Activated T-helper 1 cell treated with anti-CD3 and anti-CD28 coated beads, Interleukin-12 subunit alpha, Interleukin-12 subunit beta, Interleukin-2, Interleukin-4 antibody, amounts not matched to agents 30 ng/mL and 10 ng/mL and 1 ng/mL, durations not matched to agents 14 hours and 24 hours and 36 hours (primary cell): ENCODE measurements around the gene MTFR2. TPM values are rescaled to one million over a fixed set of nuclear protein-coding genes. Genes with fewer than 3 reads are reported as not detected.

Source experiments
- DNase-seq: peaks from one replicate; pipeline ENCODE4 v3.0.0; 2021; ENCODE audit warnings: low spot score
- H3K27ac Mint-ChIP-seq: one replicate; pipeline ENCODE4 v1.8.0; 2021; ENCODE audit warnings: mild to moderate bottlenecking, mixed read lengths
- H3K27me3 Mint-ChIP-seq: one replicate; pipeline ENCODE4 v1.8.0; 2022; ENCODE audit warnings: mild to moderate bottlenecking, moderate library complexity, mixed read lengths; ENCODE audit not compliant: insufficient read depth
- H3K36me3 Mint-ChIP-seq: one replicate; pipeline ENCODE4 v1.8.0; 2021; ENCODE audit warnings: low read depth, mixed read lengths
- H3K4me1 Mint-ChIP-seq: one replicate; pipeline ENCODE4 v1.8.0; 2021; ENCODE audit warnings: low read depth, mixed read lengths
- H3K4me3 Mint-ChIP-seq: one replicate; pipeline ENCODE4 v1.8.0; 2021; ENCODE audit warnings: mild to moderate bottlenecking, moderate library complexity, mixed read lengths
- H3K9me3 Mint-ChIP-seq: one replicate; pipeline ENCODE4 v1.8.0; 2021; ENCODE audit warnings: mixed read lengths
- intact Hi-C: fragments of 100-400 bp; cut with micrococcal nuclease; formaldehyde crosslinking; loops from one replicate; pipeline ENCODE4 v1.15.1; 2024
- total RNA-seq: library from RNA; stranded (reverse); gene quantifications from 2 replicates; pipeline ENCODE4 v1.2.3, GENCODE V29; 2022

The MTFR2 gene
- total RNA-seq, 1 donor from 2014 or later = 23.3 TPM

DNA sequence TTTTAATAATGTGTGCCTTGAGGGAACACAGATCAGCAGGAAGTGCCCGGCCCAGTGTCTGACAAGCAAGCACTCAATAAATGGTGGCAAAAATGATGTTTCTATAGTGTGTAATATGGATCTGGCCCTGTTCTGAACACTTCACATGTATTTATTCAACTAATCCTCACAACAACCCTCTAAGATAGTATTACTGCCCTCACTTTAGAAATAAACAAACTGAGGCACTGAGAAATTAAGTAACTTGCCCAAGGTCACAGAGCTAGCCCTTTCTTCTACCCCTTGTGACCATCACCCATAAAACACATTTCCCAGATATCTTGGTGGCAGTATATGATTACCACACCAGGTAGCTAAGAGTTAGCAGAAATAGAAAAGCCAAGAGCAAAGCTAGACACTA lies 12.8 kb upstream of the MTFR2 start:
- no peak overlapping the region for H3K27ac Mint-ChIP-seq
- intact Hi-C loops = loop anchor here (1.0 kb wide), 1 partner anchor 8 kb away; no protein-coding TSS in a partner anchor
- H3K9me3 Mint-ChIP-seq = no peaks in the 10 kb centered on the region
- no peak for DNase-seq
- H3K36me3 Mint-ChIP-seq = peaks cover 69% of the 10 kb centered on the region
- H3K4me1 Mint-ChIP-seq = peaks cover 36% of the 10 kb centered on the region
- H3K27me3 Mint-ChIP-seq = no peaks in the 10 kb centered on the region
- H3K4me3 Mint-ChIP-seq = no peak overlapping the region

DNA sequence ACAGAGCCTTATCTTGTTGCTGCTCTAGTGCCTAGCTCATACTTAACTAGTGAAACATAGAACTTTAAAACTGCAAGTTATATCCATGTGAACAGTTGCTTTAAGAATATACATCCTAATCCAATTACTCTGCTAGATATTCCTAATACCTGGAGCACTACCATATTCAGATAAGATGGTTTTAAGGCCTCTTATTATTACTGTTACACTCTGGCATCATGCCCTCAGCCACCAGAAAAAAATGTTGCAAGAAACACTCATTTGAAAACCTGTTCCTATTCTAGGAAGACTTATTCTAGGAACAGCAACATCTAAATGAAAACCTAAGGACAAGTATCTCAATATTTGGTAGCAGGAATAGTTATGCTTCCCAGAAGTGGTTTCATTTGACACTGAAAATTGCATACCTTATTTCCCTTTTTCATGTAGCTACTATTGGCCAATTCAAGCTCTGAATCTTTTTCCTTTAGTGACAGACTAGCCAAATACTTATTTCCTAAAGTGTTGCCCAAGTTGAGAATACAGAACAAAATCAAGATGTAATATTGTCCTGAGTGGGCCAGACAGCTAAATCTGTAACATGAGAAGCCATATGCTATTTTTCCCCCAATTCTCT lies 4.8 kb upstream of the MTFR2 start:
- Mint-ChIP-seq H3K27ac (no peak overlapping the region), H3K36me3 (peaks cover 25% of the 10 kb centered on the region), H3K4me1 (peaks cover 32% of the 10 kb centered on the region), H3K9me3 (no peaks in the 10 kb centered on the region), H3K4me3 (no peak overlapping the region), H3K27me3 (no peaks in the 10 kb centered on the region)
- intact Hi-C loops = loop anchor here (2.0 to 10.0 kb wide), 2 partner anchors 16 to 1070 kb away; partner anchors contain the start of gene MYB
- no peak for DNase-seq

DNA sequence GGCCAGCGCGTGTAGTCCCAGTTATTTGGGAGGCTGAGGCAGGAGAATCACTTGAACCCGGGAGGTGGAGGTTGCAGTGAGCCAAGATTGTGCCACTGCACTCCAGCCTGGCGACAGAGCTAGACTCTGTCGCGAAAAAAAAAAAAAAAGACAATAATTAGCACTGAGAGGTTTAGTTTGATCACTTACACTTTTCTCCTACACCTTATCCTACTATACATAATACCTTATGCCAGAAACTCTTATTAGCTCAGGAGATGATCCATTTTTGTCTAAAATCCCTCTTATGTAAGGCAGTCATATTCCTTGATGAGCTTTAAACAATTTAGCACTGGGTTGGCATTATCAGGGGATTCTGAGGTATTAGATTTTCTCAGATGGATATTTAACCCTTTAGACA lies 3.6 kb upstream of the MTFR2 start:
- Mint-ChIP-seq H3K9me3 (no peaks in the 10 kb centered on the region), H3K27ac (no peak overlapping the region), H3K4me1 (peaks cover 42% of the 10 kb centered on the region), H3K27me3 (no peaks in the 10 kb centered on the region), H3K4me3 (no peak overlapping the region), H3K36me3 (peaks cover 18% of the 10 kb centered on the region)
- no peak for DNase-seq
- intact Hi-C loops = loop anchor here (2.0 to 10.0 kb wide), 2 partner anchors 17 to 1069 kb away; partner anchors contain the start of gene MYB

DNA sequence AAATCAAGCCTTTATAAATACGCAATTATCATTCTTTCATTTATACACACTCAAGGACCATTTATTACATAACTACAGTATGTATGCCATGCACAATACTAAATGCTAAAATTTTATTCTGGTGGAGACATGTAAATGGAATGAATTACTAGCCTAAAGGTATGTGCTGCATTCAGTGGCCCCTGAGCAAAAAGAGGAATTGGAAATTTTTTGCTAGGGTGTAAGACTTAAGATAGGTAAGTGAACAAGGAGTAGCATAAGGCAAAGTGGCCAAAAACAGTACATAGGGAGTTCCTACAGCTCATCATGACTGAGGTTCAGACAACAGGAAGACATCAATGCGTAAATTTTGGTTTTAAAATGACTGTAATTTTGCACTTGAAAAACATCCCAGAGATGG lies 2.3 kb upstream of the MTFR2 start:
- H3K4me1 Mint-ChIP-seq = peaks cover 53% of the 10 kb centered on the region
- no peak overlapping the region for H3K4me3 Mint-ChIP-seq
- H3K27me3 Mint-ChIP-seq = no peaks in the 10 kb centered on the region
- H3K36me3 Mint-ChIP-seq = peaks cover 24% of the 10 kb centered on the region
- no peak for DNase-seq
- H3K27ac Mint-ChIP-seq = no peak overlapping the region
- intact Hi-C loops = loop anchor here (10.0 kb wide), 1 partner anchor 1068 kb away; the partner anchor contains the start of gene MYB
- no peaks in the 10 kb centered on the region for H3K9me3 Mint-ChIP-seq

DNA sequence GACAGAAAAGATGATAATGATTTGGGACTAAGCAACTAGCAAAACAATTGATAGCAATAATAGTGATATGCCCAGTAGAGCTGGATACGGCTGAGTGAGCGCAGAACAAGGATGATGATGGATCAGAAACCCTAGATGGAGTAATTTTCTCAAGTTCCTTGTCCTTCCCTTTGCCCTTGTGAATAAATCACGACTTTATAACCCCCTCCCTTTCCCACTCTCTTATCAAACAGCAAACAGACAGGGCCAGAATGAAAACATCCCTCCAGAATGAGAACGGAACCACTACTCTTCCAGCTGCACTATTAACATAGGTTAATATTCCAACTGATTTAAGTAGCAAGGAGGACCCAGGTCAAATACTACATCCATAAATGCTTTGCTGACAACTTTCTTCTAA lies 1.3 kb upstream of the MTFR2 start:
- no peaks in the 10 kb centered on the region for H3K27me3 Mint-ChIP-seq
- H3K36me3 Mint-ChIP-seq = peaks cover 30% of the 10 kb centered on the region
- H3K9me3 Mint-ChIP-seq = no peaks in the 10 kb centered on the region
- peak overlapping the region; percentile 98 for H3K4me3 Mint-ChIP-seq
- intact Hi-C loops = loop anchor here (10.0 kb wide), 1 partner anchor 1067 kb away; the partner anchor contains the start of gene MYB
- no peak for DNase-seq
- H3K27ac Mint-ChIP-seq = peak overlapping the region; percentile 92
- H3K4me1 Mint-ChIP-seq = peaks cover 64% of the 10 kb centered on the region

DNA sequence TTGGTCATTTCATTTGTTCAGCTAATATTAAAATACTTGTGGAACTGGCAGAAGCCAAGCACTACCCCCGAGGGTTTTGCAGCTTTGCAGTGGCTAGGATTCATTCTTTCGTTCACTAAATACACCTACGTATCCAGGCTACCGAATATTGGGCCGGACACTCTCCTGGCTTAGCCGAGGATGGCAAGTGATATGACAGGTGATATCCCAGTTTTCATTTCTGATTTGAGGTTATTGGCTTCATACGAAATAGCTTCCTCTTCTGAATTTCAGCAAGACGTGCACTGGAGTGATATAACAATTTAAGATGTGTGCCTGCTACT lies 536 bp upstream of the MTFR2 start:
- H3K9me3 Mint-ChIP-seq = no peaks in the 10 kb centered on the region
- H3K4me3 Mint-ChIP-seq = peak overlapping the region; percentile 98
- peaks cover 34% of the 10 kb centered on the region for H3K36me3 Mint-ChIP-seq
- peaks cover 66% of the 10 kb centered on the region for H3K4me1 Mint-ChIP-seq
- H3K27ac Mint-ChIP-seq = peak overlapping the region; percentile 92
- intact Hi-C loops = loop anchor here (1.0 to 10.0 kb wide), 4 partner anchors 39 to 1066 kb away; partner anchors contain the start of genes AHI1, BCLAF1 and MYB
- no peaks in the 10 kb centered on the region for H3K27me3 Mint-ChIP-seq
- no peak for DNase-seq

DNA sequence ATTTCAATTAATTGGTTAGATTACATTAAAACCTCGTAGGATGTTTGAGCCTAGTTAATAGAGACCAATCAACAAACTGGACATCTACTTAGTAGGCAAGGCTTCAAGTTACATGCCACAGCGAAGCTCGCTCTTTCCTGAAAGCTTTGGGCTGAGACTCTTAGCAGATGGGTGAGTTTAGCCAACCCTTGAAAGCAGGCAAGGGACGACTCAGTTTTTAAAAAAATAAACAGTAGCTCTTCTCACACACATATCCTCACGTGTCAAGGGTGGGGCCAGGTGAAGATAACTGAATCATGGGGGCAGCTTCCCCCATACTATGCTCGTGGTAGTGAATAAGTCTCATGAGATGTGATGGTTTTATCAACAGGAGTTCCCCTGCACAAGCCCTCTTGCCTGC lies 775 bp downstream of the MTFR2 start:
- Mint-ChIP-seq H3K36me3 (peaks cover 40% of the 10 kb centered on the region), H3K4me3 (peak overlapping the region; percentile 98), H3K4me1 (peaks cover 66% of the 10 kb centered on the region), H3K27me3 (no peaks in the 10 kb centered on the region), H3K9me3 (no peaks in the 10 kb centered on the region), H3K27ac (peak overlapping the region; percentile 92)
- DNase-seq = no peak
- intact Hi-C loops = no loop called here

DNA sequence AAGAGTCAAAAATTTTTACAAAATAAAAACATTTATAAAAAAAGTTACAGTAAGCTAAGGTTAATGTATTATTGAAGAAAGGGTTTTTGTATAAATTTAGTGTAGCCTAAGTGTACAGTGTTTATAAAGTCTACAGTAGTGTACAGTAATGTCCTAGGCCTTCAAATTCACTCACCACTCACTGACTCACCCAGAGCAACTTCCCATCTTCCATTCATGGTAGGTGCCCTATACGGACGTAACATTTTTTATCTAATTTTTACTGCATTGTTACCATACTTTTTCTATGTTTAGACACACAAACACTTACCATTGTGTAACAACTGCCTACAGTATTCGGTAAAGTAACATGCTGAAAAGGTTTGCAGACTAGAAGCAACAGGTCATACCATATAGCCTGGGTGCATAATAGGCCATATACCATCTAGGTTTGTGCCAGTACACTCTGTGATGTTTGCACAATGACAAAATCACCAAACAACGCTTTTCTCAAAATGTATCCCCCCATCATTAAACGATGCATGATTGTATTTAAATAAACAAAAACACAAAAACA lies 6.0 kb downstream of the MTFR2 start:
- Mint-ChIP-seq H3K4me3 (no peak overlapping the region), H3K4me1 (peaks cover 28% of the 10 kb centered on the region), H3K27ac (no peak overlapping the region), H3K36me3 (peaks cover 49% of the 10 kb centered on the region), H3K9me3 (no peaks in the 10 kb centered on the region), H3K27me3 (no peaks in the 10 kb centered on the region)
- DNase-seq = no peak
- intact Hi-C loops = no loop called here

DNA sequence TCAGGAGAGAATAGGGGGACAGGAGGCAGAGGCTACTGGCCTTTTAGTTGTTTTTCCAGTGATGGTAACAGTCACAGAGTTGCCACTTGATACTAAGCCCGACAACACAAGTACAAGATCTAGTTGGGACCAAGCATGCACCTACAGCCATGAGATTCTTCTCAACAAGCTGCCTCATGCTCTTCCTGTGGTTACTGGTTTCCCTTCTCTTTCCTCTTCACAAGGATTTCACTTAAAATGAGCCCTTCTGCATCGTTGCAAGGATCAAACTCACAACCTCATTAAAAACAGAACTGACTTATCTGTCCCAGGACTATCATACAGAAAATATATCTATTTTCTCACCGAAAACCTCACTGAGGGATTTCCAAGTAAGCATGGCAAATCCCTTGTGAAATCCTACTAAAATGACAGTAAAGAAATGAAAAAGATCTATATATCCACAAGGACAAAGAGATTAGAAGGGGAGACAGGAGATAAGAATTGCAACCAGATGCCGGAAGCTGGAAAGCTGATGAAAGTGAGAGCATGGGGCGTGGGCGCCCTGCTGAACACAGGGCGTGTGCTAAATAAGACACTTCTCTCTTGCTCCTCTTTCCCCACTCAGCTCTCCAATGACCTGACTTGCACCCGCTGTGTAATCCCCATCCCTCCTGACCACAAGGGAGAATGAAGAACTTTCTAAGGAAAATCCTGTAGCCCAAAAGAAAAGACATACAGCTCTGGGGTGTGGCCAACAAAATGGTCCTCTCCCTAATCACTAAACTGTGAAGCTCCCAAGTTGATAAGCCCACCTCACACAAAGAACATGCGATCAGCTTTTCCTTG lies 13.4 kb downstream of the MTFR2 start:
- no peak overlapping the region for H3K4me3 Mint-ChIP-seq
- H3K27me3 Mint-ChIP-seq = no peaks in the 10 kb centered on the region
- H3K36me3 Mint-ChIP-seq = peaks cover 37% of the 10 kb centered on the region
- H3K9me3 Mint-ChIP-seq = no peaks in the 10 kb centered on the region
- intact Hi-C loops = no loop called here
- H3K4me1 Mint-ChIP-seq = peaks cover 21% of the 10 kb centered on the region
- peak overlapping the region; percentile 49 for H3K27ac Mint-ChIP-seq
- DNase-seq = no peak

DNA sequence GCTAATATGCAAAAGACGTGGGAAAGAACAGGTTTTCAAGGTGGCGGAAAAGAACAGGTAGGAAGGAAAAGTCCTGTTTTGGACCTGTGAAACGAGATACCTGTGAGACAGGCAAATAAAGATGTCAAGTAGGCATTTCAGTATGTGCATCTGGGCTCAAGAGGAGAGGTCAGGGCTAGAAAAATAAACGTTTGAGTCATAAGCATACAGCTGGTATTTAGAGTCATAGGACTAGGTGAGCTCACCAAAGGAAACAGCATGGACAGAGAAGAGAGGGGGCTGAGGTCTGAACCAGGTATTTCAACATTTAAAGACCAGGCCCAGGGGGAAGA lies 14.9 kb downstream of the MTFR2 start:
- H3K4me3 Mint-ChIP-seq = no peak overlapping the region
- no peaks in the 10 kb centered on the region for H3K27me3 Mint-ChIP-seq
- H3K27ac Mint-ChIP-seq = no peak overlapping the region
- intact Hi-C loops = no loop called here
- no peak for DNase-seq
- no peaks in the 10 kb centered on the region for H3K9me3 Mint-ChIP-seq
- peaks cover 38% of the 10 kb centered on the region for H3K36me3 Mint-ChIP-seq
- H3K4me1 Mint-ChIP-seq = peaks cover 29% of the 10 kb centered on the region

DNA sequence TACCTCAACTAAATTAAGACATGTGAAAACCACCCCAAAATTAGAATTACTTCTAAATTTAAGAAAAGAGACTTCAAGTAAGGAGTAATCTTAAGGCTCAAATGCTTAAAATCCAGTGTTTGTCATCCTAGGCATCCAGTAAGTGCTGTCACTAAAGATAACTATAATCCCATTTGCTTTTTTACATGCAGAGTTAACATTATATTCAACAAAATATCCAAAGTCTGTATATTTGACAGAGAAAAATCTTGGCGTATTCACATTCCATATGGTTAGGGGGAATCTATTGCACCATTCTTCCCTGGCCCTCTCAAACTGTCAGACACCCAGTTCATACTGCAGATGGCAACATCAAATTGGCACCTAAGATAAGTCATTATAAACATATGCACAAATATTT lies 17.4 kb downstream of the MTFR2 start:
- intact Hi-C loops = no loop called here
- Mint-ChIP-seq H3K27me3 (no peaks in the 10 kb centered on the region), H3K4me1 (peaks cover 29% of the 10 kb centered on the region), H3K9me3 (no peaks in the 10 kb centered on the region), H3K27ac (no peak overlapping the region), H3K36me3 (peaks cover 34% of the 10 kb centered on the region), H3K4me3 (no peak overlapping the region)
- DNase-seq = no peak

DNA sequence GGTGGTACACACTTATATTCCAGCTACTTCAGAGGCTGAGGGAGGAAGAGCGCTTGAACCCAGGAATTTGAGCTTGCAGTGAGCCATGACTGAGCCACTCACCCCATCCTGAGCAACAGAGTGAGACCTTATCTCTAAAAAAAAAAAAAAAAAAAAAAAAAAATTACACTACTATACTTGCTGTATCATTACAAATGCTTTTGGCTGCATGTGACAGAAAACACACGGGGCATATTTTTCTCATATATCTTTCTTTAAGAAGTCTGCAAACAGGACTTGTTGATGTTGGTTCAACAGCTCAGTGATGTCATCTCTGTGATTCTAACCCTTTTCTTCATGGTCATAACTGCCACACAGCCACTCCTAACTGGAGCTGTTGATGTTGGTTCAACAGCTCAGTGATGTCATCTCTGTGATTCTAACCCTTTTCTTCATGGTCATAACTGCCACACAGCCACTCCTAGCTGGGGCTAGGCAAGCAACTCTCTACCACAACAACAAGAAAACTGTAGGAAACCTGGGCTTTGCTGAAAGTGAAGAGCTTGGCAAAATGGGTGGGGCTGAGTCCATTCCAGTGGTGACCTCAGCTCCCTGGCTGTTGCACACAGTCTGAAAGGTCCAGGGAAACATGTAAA lies 19.8 kb downstream of the MTFR2 start:
- H3K4me3 Mint-ChIP-seq = no peak overlapping the region

DNA sequence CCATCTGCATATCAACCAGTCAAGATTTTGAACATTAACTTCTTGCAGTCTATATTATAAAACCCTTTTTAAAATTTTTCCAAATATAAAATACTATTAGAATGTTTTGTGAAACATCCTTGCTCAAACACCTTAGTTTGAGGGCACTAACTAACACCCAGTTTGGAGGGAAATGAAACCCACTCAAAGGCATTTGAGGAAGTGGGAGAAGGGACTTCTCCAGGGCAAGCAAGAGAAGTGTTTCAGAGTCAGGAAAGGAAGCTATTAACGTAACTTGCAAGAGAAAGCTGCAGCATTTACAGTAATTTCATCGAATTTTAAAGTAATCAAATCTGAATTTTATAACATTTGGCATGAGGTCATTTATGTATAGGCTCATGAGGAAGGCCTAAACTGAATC lies 21.3 kb downstream of the MTFR2 start:
- peaks cover 16% of the 10 kb centered on the region for H3K36me3 Mint-ChIP-seq
- H3K27me3 Mint-ChIP-seq = no peaks in the 10 kb centered on the region
- H3K4me3 Mint-ChIP-seq = no peak overlapping the region
- peaks cover 9% of the 10 kb centered on the region for H3K9me3 Mint-ChIP-seq
- H3K27ac Mint-ChIP-seq = no peak overlapping the region
- intact Hi-C loops = loop anchor here (5.0 to 10.0 kb wide), 2 partner anchors 374 to 652 kb away; partner anchors contain the start of gene PDE7B
- DNase-seq = no peak
- H3K4me1 Mint-ChIP-seq = peaks cover 27% of the 10 kb centered on the region

More for the DNA sequence above, 19.8 kb downstream of the MTFR2 start:
- Mint-ChIP-seq H3K36me3 (peaks cover 20% of the 10 kb centered on the region), H3K27ac (peak overlapping the region; percentile 54), H3K9me3 (peaks cover 5% of the 10 kb centered on the region), H3K27me3 (no peaks in the 10 kb centered on the region), H3K4me1 (peaks cover 27% of the 10 kb centered on the region)
- DNase-seq = no peak
- intact Hi-C loops = no loop called here
